Fibroblast of villous mesenchyme (primary cell): ENCODE data around the gene HAO1. TPM values are rescaled to one million over a fixed set of nuclear protein-coding genes. Genes with fewer than 3 reads are reported as not detected.

Experiments used
- DNase-seq: peaks from one replicate; pipeline ENCODE4 v3.0.0-alpha.2; 2010; ENCODE audit warnings: low read depth
- H3K4me3 ChIP-seq: 2 replicates; pipeline ENCODE4 v1.5.1; 2011; ENCODE audit warnings: low read depth, mild to moderate bottlenecking, low read length
- total RNA-seq: library from RNA; depleted of rRNA; stranded (reverse); fragments of >200 nt; gene quantifications from 2 replicates; pipeline ENCODE4 v1.2.3, GENCODE V29; 2012
- TF ChIP-seq, protein P1 (sequence below): IDR thresholded peaks from 2 replicates; pipeline ENCODE4 v1.5.1; 2012; ENCODE audit warnings: low read depth, mild to moderate bottlenecking, low read length; ENCODE audit not compliant: insufficient read depth

Gene HAO1
- total RNA-seq, 1 donor, result not detected

DNA sequence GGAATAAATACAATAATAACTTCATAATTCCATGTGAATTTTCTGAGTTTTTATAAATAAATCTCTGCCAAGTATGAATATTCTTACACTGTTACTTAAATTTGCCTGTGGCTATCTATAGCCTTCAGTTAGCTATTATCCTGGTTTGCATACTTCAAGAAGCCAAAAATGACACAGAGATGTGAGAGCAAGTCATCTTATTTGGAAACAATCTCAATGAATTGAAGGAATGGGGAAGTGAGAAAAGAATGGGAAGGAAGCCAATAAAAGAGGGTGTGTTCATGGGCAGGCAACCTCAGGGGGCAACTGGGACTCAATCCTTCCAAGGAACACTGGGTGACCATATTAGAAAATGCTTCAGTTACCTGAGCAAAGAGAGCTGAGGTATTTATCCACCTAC is 9.9 kb downstream of the HAO1 start:
- no peak overlapping the region for H3K4me3 ChIP-seq
- no peak for DNase-seq
- TF ChIP-seq, protein P1, sequence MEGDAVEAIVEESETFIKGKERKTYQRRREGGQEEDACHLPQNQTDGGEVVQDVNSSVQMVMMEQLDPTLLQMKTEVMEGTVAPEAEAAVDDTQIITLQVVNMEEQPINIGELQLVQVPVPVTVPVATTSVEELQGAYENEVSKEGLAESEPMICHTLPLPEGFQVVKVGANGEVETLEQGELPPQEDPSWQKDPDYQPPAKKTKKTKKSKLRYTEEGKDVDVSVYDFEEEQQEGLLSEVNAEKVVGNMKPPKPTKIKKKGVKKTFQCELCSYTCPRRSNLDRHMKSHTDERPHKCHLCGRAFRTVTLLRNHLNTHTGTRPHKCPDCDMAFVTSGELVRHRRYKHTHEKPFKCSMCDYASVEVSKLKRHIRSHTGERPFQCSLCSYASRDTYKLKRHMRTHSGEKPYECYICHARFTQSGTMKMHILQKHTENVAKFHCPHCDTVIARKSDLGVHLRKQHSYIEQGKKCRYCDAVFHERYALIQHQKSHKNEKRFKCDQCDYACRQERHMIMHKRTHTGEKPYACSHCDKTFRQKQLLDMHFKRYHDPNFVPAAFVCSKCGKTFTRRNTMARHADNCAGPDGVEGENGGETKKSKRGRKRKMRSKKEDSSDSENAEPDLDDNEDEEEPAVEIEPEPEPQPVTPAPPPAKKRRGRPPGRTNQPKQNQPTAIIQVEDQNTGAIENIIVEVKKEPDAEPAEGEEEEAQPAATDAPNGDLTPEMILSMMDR, result no peak

DNA sequence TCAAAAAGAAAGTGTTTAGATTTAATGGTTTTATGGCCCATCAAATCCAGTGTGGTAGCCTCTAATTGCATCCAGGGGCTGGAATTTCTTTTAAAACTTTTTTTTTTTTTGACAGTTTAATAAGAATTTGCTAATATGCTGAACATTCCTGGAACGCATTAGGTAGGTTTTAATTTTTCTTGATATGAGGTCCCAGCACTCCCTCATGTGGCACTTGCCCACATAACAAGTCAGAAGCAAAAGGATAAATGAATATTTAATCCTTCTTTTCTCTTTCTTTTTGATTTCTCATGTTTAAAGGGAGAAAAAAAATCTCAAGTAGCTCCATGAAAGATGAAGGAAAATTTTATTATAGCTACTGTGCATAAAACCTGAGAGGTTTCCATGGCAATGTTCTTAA is 13.5 kb downstream of the HAO1 start:
- peak; percentile 57 for DNase-seq
- H3K4me3 ChIP-seq, result no peak overlapping the region
- TF ChIP-seq, protein P1, result peak; percentile 63

DNA sequence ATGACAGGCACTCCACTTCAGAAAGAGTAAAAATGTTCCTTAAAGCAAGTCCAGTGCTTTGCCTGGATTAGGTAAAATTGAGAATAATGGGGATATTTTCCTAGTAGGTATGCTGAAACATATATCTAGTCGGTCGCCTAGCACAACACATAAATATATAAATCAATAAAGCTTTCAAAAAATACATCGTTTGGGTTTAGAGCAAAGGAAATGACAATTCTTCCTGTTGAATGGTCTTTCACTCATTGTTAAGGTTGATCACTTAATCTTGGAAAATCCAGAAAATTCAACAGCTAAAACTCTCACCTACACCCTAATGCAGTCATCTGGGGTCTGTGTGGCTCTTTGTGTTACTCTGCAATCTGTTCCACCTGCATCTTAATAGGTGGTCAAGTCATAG is 13.9 kb downstream of the HAO1 start:
- TF ChIP-seq, protein P1, result no peak
- H3K4me3 ChIP-seq, result no peak overlapping the region
- DNase-seq, result no peak

DNA sequence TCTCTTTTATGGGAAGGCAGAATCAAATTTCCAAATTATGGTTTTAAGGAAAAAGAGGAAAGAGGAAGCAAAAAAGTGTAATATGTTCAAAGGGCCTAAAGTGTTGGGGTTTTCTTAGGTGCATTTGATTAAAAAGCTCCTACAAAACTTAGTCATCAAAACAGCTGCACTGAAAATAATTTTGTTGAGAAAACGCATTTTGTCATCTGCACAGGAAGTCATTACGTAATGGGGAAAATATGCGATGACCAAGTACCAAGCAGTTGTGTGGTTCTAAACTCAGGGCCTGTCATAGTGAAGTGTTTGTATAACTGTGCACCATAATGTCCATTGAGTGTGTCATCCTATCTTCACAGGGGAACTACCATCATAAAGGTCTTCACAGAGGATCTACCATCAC is 15.6 kb downstream of the HAO1 start:
- peak; percentile 84 for DNase-seq
- no peak overlapping the region for H3K4me3 ChIP-seq
- TF ChIP-seq, protein P1, result no peak

DNA sequence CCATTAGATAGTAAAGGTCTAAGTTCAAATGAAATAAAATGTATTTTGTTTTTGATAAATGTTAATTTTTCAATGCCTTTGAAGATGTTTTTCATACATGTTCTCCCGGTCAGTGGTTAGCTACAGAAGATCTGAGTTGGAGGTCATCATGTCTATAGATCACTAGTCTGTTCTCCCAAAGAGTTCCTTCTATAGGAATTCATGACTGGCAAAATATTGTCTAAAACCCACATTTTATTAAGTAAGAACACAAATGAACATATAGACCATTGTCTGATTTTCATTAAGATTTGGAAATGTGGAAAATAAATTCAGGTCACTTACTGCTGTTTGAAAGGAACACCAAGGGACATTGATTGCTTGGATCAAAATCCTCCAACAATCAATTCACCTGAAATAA is 23.6 kb downstream of the HAO1 start:
- no peak overlapping the region for H3K4me3 ChIP-seq
- TF ChIP-seq, protein P1, result no peak
- DNase-seq, result no peak

DNA sequence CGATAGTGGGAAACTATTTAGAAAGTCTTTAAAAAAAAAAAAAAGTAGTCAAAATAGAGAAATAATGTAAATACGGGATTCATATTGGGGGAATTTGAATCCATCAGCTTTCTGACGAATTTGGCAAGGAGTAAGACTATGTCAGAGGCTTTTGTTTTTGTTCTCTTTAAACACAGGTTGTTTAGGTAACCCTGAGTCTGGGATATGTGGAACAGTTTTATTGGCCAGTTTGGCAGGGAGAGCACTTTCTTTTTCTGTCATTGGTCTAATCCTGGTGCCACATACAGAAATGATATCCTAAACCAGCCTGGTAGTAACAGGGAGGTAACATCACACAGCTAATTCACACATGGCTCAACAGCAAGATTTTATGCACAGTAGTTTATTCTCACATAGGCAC is 27.7 kb downstream of the HAO1 start:
- DNase-seq, result peak; percentile 7
- TF ChIP-seq, protein P1, result no peak

DNA sequence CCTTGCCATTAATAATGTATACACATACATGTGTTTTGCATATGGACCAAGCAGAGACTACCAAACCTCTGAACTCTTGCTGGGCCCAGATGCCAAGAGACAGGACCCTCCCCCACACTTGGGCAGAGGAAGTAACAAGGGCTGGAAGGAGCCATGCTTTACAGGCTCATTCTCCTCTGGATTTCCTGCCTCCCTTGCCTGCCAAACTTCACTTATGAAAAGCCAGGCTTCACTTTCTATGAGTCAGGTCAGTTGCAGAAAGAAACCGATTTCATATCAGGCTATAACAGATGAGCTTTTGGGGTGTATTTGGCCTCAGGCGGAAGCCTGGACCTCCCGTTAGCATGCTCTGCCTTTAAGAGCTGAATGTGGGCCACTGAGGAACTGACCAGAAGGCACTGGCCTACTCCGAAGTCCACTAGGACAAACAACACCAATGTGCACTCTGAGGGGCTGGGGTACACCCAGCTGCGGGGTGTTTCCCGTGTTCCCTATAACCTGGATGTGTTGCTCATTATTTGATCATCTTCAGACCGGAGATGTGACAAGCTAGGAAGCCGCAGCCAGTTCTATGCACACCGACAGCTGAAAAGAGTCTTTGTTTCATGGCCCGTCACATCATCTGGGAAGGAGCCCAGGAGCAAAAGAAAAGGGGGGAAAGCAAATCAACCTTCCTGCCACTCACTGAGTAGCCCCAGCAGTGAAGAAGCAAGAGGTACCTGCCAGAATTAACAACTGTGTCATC is 28.5 kb downstream of the HAO1 start:
- H3K4me3 ChIP-seq, result no peak overlapping the region
- TF ChIP-seq, protein P1, result no peak
- DNase-seq, result no peak

More for the DNA sequence above, 27.7 kb downstream of the HAO1 start:
- H3K4me3 ChIP-seq, result no peak overlapping the region
